Transverse colon (tissue), 4 donors: ENCODE results near the gene ATRIP.

ENCODE experiments used
- EP300 ChIP-seq: sonication (generic); formaldehyde crosslinking; IDR thresholded peaks from one replicate; pipeline ENCODE4 v1.6.1; 2017; ENCODE audit warnings: antibody characterized with exemption, low read depth
- POLR2A ChIP-seq: fragments of 450-650 bp; IDR thresholded peaks from one replicate; pipeline ENCODE4 v1.6.1; 2016; ENCODE audit warnings: antibody characterized with exemption, mild to moderate bottlenecking, moderate library complexity
- POLR2AphosphoS5 ChIP-seq, 3 donors: sonication (generic); formaldehyde crosslinking; IDR thresholded peaks; one replicate each; pipeline ENCODE4 v1.6.1; 2016; ENCODE audit warnings: antibody characterized with exemption in 3 of 3
- TF ChIP-seq, protein P1 (sequence below), 5 experiments: fragments of 200-600 bp in 3 of 5; fragments of 450-650 bp in 2 of 5; sonication (generic) in 3 of 5; IDR thresholded peaks; 1 replicate in 2 of 5; 2 replicates in 3 of 5; pipeline ENCODE4 v1.5.1; 2016 to 2017; ENCODE audit warnings: antibody characterized with exemption in 5 of 5, inconsistent platforms in 3 of 5, mild to moderate bottlenecking in 2 of 5, moderate library complexity in 1 of 5

DNA sequence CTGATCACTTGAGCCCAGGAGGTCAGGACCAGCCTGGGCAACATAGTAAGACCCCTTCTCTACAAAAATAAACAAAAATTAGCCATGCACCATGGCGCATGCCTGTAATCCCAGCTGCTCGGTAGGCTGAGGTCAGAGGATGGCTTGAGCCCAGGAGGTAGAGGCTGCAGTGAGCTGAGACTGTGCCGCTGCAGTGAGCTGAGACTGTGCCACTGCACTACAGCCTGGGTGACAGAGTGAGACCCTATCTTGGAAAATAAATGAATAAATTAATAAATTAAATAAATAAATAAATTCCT lies 46.6 kb downstream of the ATRIP start:
- TF ChIP-seq POLR2AphosphoS5 (IDR thresholded peaks at IDR 0.05) = no peak
- TF ChIP-seq, protein P1, sequence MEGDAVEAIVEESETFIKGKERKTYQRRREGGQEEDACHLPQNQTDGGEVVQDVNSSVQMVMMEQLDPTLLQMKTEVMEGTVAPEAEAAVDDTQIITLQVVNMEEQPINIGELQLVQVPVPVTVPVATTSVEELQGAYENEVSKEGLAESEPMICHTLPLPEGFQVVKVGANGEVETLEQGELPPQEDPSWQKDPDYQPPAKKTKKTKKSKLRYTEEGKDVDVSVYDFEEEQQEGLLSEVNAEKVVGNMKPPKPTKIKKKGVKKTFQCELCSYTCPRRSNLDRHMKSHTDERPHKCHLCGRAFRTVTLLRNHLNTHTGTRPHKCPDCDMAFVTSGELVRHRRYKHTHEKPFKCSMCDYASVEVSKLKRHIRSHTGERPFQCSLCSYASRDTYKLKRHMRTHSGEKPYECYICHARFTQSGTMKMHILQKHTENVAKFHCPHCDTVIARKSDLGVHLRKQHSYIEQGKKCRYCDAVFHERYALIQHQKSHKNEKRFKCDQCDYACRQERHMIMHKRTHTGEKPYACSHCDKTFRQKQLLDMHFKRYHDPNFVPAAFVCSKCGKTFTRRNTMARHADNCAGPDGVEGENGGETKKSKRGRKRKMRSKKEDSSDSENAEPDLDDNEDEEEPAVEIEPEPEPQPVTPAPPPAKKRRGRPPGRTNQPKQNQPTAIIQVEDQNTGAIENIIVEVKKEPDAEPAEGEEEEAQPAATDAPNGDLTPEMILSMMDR (IDR thresholded peaks at IDR 0.05) = no peak
- TF ChIP-seq POLR2A = no peak
- TF ChIP-seq EP300 = no peak
